HG02678 (cell line): Measurements from ENCODE around the gene CABLES1.
"Not testable (repeated sequence)": the region's sequence is repeated elsewhere in the genome, so short reads cannot be mapped to it uniquely, and the experiment has no call there.

Experiments used
- ATAC-seq: cut with Tn5 transposase; IDR thresholded peaks from one replicate; pipeline ENCODE4 v1.9.1; 2021; ENCODE audit warnings: mild to moderate bottlenecking, moderate library complexity; ENCODE audit not compliant: unreplicated experiment

Gene CABLES1

GRCh38 chr18:23108496-23108895 lies 26.8 kb upstream of the CABLES1 start:
- no peak for ATAC-seq

- not testable (repeated sequence) for ATAC-seq
Observed at GRCh38 chr18:23109163-23109562, 26.1 kb upstream of the CABLES1 start.

DNA sequence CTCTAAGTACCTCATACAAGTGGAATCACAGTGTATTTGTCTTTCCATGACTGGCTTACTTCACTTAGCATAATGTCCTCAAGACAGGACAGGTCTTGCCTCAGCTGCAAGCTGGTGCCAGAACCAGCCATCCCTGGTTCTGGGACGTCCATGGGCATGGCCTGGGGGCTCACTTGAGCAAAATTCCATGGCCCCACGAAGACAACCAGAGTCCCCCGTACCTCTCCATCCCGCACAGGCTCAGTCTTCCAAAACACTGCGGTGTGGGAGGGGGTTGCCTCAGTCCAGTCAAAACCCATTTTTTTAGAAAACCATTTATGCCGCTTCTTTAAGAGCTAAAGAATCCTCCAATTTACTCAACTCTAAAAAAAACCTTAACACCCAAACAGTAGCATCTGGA lies 21.7 kb upstream of the CABLES1 start:
- no peak for ATAC-seq

GRCh38 chr18:23114171-23114881 lies 21.0 kb upstream of the CABLES1 start:
- ATAC-seq: no peak

DNA sequence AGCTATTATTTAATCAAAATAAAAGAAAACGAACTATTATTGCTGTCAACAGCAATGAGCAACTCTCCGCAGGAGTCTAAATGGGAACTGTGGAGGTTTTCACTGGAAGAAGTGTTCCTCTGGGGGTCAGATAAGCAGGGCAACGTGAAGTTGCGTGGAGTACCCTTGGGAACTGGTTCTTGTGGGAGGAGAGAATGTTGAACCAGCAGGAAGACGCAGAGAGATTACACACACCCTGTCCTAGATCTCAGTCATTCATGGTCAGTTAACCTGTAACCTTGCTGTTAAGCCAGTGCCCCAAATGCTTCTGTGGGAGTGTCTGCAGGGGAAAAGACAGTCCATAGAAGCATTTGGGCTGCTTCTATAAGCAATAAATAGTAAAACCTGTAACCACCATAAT lies 20.4 kb upstream of the CABLES1 start:
- ATAC-seq: no peak

GRCh38 chr18:23115683-23116096 lies 19.6 kb upstream of the CABLES1 start:
- ATAC-seq: no peak

- ATAC-seq: no peak
Observed at GRCh38 chr18:23121133-23121532, 14.2 kb upstream of the CABLES1 start.

DNA sequence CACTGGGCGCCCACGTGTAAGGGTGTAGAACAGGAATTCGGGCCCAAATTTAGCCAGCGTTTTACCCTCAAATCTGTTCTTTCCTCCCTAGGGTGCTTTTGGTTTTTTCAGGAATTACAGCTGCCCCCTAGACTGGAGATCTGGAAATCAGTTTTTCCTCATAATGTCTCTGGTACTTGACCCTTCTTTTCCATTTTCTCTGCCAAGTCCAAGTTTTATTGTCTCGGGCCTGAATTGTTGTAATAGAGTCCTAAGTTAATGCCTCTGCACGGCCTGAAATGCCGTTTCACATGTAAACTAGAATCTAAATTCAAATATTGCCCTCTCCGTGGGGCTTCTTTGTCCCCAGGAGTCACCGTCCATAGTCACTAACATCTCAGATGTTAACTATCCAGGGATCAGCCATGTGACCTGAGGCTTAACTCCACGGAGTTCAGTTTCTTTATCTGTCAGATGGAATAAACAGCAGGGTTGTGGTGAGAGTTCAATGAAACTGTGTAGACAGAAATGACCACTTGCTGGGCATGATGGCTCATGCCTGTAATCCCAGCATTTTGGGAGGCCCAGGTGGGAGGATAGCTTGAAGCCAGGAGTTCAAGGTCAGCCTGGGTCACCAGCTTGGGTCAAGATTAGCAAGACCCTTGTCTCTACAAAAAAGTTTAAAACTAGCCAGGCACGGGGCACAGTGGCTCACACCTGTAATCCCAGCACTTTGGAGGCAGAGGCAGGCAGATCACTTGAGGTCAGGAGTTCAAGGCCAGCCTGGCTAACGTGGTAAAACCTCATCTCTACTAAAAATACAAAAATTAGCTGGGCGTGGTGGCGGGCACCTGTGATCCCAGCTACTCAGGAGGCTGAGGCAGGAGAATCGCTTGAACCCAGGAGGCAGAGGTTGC lies 12.7 kb upstream of the CABLES1 start:
- ATAC-seq: no peak

DNA sequence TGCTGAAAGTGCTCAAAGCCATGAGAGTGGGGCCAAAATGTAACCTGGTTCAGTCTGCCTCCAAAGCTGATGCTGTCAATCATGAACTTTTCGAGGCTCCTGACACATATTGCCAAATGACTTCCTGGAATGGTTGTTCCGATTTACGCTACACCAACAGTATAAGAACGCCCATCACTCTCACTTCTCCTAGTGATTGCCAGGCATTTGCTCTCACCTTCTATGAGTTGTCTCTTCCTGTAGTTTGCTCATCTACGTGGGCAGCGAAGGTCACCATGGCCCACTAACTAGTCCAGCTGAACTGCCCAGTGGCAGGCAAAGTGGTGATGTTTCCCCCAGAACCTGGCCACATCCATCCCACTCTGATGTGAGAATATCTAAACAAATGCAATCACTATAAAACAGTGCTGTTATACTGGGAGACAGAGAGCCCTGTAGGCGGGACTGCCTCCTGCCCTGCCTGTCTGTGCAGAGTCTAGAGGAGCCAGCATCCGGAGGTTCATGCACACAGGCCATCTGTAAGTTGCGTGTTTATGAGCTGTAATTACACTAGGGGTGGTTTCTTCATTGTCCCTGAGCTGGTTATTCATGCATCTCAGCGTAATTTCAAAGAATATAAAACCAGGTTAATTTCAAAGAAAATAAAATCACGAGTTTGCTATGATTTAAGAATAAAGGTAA lies 8.8 kb upstream of the CABLES1 start:
- ATAC-seq: no peak

DNA sequence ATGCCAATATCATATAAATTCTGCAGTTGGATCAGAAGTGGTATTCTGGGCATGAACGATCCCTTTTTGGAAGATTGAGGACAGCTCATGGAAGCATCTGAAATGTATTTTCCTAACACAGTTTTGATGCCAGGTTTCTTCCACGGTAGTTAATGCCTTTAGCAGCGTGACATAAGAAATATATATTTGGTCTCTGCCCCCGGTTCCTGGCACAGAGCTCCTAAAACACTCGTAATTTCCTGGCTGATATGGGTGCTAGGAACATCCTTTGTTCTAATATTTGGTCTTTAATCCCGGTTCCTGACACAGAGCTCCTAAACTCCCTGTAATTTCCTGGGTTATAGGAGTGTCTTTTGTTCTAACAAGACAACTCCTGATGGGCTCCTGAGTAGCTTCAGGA lies 8.2 kb upstream of the CABLES1 start:
- ATAC-seq: no peak

DNA sequence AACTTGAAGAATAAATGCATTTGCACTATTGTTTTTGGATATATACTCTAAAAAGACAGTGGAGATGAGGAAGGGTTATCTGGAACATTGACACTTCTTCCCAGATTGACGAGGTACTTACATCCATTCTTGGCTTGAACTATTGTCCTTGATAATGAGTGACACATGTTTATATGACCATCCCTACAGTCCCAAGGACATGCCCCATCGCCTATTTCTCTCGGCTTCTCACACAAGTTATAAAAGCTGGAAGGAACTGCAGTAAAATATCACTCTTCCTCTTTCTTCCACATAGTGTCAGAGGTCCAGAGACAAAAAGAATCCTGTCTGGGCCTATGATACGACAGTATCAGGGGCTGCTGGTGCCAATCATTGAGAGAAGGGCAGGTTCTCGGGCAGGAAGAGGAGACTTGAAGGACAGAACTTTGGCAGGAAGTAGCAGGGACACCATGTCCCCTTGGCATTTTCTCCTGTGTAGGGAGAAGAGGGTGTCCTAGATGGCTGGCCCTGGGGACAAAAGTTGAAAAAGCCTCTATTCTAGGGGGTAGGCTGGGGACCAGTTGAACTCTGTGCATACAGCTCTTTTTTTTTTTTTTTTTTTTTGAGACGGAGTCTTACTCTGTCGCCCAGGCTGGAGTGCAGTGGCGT lies 5.8 kb upstream of the CABLES1 start:
- no peak for ATAC-seq

DNA sequence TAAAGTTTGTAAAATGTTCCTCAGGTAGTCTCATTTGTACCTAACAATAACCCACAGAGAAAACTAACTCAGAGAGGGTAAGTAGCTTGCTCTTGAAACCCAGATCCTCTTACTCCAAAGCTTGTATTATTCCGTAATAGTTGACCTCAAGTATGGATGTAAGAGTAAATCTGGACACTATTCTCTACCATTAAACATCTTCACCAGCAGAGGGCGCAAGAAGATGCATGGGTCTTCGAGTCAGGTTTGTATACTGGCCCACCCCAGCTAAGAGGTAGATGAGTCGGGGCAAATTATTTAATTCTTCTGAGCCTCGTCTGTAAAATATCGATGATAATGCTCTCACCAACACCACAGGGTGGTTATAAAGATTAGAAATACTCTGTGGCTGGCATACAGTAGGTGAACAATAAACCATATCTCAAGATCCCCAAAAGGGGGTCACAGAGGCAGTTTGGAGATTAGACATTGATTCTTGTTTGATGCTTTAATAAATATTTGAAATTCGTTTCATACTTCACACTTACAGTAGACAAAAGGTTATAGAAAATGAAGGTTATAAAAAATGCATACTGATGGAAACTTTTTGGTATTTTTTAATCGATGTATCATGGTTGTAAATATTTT lies 3.5 kb upstream of the CABLES1 start:
- ATAC-seq: no peak

DNA sequence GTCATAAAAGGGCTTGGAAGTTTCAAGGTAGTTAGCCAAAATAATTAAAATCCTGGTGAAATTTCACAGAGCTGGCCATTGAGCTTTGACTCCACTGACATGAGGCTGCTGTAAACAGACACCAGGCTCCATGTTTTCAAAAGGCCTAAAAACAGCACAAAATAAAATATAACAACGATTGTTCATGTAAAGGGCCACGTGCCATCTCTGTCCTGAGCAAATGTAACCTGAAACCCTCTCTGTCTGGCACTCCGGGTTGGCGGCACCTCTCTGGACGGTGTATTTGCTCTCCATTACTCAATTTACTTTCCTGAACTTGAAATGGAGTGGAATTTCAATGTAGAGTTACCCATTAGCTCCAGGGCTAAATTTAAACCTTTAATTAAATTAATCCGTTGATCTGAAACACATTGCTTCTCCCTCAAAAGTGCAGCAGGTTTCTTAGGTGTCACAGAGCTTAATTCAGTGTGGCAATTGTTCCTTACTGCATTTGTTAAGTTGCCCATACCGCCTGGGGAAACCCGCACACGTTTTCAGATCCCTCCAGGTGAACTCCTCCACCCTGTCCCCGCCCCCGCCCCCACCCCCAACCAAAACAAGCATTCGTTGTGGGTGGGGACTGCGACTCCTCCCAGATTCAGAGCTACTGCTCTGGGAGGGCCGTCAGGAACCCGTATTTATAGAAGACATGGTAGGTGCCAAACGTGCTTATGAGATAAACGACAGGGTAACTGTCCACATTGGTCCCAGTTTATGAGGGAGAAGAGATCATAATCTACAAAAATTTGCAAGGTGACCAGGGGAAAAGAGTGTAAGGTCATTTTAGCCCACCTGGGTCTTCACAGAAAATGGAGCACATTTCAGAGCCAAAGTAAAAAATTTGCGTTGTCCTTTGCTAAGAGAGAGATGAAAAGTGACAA lies 1.2 kb upstream of the CABLES1 start:
- ATAC-seq: peak; percentile 39

DNA sequence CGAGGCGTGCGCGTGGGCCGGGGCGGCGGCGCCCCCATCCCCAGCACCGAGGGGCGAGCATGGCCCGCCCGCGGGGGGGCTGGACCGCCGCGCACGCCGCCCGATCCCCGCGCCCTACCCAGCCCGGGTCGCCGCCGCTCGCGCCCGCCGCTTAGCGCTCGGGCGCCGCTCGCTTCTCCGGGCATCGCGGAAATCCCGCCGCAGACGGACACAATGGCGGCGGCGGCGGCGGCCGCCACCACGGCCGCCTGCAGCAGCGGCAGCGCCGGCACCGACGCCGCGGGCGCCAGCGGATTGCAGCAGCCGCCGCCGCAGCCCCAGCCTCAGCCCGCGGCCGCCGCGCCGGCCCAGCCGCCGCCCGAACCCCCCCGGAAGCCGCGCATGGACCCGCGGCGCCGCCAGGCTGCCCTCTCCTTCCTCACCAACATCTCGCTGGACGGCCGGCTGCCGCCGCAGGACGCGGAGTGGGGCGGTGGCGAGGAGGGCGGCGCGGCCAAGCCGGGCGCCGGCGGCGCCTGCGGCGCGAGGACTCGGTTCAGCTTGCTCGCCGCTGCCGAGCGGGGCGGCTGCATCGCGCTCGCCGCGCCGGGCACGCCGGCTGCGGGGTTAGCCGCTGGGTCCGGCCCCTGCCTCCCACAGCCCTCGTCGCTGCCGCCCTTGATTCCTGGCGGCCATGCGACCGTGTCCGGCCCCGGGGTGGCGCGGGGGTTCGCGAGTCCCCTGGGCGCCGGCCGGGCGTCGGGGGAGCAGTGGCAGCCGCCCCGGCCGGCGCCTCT lies 453 bp downstream of the CABLES1 start:
- peak; percentile 32 for ATAC-seq

DNA sequence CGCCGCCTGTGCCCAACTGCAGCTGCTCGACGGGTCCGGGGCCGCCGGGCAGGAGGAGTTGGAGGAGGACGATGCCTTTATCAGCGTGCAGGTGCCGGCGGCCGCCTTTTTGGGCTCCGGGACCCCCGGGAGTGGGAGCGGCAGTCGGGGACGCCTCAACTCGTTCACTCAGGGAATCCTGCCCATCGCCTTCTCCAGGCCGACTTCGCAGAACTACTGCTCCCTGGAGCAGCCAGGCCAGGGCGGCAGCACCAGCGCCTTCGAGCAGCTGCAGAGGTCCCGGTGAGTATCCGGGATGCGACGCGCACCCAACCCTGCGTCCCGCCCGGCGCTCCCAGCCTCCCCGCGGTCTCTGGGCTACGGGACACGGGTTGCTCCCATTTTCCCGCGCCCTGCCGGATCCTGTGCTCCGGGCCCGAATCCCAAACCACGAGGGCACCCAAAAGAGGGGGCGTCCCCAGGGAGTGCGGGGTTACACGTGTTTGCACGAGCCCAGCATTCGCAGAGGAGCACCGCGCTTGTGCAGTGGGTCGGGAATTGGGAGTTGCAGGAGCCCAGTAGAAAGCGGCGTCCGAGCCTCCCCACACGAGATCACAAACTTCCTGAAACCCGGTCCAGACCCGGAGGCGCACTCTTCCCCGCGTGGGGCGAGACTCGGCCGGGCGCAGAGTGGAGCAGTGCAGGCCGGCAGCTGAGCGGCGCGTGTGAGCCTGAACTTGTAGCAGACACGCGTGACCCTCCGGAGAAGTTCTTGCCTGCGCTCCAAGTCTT lies 1.2 kb downstream of the CABLES1 start:
- peak; percentile 22 for ATAC-seq

- no peak for ATAC-seq
Observed at GRCh38 chr18:23137097-23137635, 1.9 kb downstream of the CABLES1 start.

DNA sequence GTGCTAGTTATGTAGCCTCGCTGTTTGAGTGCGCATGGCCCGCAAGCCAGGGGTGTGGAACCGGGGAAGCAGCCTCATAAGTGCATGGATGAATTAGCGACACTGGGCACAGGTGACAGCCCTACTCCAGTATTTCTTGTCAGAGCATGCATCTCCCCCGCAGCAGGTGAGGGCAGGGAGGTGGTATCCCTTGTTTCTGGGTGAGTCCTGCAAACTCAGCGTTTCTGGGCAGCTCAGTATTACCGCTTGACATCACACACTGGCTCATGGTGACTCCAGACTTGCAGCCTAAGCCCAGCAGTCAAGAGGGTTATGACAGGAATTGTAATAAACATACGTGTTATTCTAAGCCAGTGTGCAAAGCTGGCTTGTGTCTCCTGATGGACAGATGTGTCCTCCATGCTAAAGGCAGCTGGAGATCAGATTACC lies 2.5 kb downstream of the CABLES1 start:
- ATAC-seq: no peak

DNA sequence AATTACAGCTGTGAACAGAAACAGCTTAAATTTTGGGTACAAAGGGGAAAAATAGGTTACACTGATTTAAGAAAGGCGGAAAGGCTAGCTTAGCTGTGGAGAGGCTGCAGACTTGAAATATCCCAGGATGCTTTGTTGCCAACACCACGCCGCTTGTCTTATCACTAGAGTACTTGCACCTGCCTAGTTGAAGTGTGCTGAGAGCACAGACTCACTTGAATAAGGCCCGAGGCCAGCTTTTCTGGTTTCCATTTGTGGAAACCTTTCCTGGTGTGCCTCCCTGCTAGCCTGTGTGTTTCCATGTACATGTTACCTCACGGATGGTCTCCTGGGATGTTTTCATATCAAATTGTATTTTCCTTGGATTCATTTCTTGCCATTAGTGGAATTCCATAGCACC lies 3.2 kb downstream of the CABLES1 start:
- no peak for ATAC-seq
